Esophagus squamous epithelium (tissue), 5 donors: ENCODE results near the gene SPECC1L. TPM values are rescaled to one million over a fixed set of nuclear protein-coding genes. Genes with fewer than 3 reads are reported as not detected.

Experiments
- DNase-seq: peaks from one replicate; lab custom pipeline; 2025; lab: John Stamatoyannopoulos, UW
- H3K27ac ChIP-seq, 4 donors: fragments of 200-600 bp; sonication (generic); one replicate each; pipeline ENCODE4 v1.5.1; 2016 to 2019; ENCODE audit warnings: mild to moderate bottlenecking in 1 of 4
- H3K27me3 ChIP-seq, 4 donors: fragments of 200-600 bp; sonication (generic); 1 replicate in 3 of 4; 2 replicates in 1 of 4; pipeline versions ENCODE4 v1.5.1 to v1.6.0; 2017 to 2021; ENCODE audit warnings: antibody characterized with exemption in 1 of 4
- H3K36me3 ChIP-seq, 3 donors: fragments of 200-600 bp; sonication (generic); one replicate each; pipeline ENCODE4 v1.5.1; 2016 to 2019
- H3K4me1 ChIP-seq, 3 donors: fragments of 200-600 bp; sonication (generic); one replicate each; pipeline ENCODE4 v1.5.1; 2017 to 2019
- H3K4me3 ChIP-seq, 4 donors: fragments of 200-600 bp; sonication (generic); 1 replicate in 3 of 4; 2 replicates in 1 of 4; pipeline ENCODE4 v1.5.1; 2016 to 2019; ENCODE audit warnings: mild to moderate bottlenecking in 2 of 4, moderate library complexity in 1 of 4
- H3K9me3 ChIP-seq, 3 donors: fragments of 200-600 bp; sonication (generic); one replicate each; pipeline ENCODE4 v1.5.1; 2016 to 2019
- POLR2A ChIP-seq, 4 donors: fragments of 450-650 bp; IDR thresholded peaks; one replicate each; pipeline ENCODE4 v1.6.1; 2017; ENCODE audit warnings: antibody characterized with exemption in 4 of 4, mild to moderate bottlenecking in 4 of 4, moderate library complexity in 3 of 4
- WGBS, 2 donors: methylation state at CpG; one replicate each; pipeline ENCODE4 v1.1.5; 2018; 5-methylcytosine and 5-hydroxymethylcytosine counted together
- intact Hi-C: fragments of 100-400 bp; cut with DNase I; formaldehyde crosslinking; loops from one replicate; pipeline ENCODE4 v1.15.0; 2022
- total RNA-seq, 4 donors: library from RNA; depleted of rRNA; stranded (reverse); fragments of >200 nt; gene quantifications; one replicate each; pipeline ENCODE4 v1.1.0, GENCODE V29; 2016
- TF ChIP-seq, protein P1 (sequence below), 6 experiments: fragments of 450-650 bp in 4 of 6; fragments of 200-600 bp in 2 of 6; sonication (generic) in 2 of 6; IDR thresholded peaks; one replicate each; pipeline ENCODE4 v1.5.1; 2016 to 2019; ENCODE audit warnings: antibody characterized with exemption in 6 of 6, mild to moderate bottlenecking in 4 of 6, moderate library complexity in 4 of 6
- donor health status: DM: yes; HTN: yes; CAD: no.

SPECC1L gene
- total RNA-seq, 4 donors from 2014 or later = 21.4 to 31.9 (median 27.7) TPM

- no peak for TF ChIP-seq POLR2A (IDR thresholded peaks at IDR 0.05)
- TF ChIP-seq, protein P1, sequence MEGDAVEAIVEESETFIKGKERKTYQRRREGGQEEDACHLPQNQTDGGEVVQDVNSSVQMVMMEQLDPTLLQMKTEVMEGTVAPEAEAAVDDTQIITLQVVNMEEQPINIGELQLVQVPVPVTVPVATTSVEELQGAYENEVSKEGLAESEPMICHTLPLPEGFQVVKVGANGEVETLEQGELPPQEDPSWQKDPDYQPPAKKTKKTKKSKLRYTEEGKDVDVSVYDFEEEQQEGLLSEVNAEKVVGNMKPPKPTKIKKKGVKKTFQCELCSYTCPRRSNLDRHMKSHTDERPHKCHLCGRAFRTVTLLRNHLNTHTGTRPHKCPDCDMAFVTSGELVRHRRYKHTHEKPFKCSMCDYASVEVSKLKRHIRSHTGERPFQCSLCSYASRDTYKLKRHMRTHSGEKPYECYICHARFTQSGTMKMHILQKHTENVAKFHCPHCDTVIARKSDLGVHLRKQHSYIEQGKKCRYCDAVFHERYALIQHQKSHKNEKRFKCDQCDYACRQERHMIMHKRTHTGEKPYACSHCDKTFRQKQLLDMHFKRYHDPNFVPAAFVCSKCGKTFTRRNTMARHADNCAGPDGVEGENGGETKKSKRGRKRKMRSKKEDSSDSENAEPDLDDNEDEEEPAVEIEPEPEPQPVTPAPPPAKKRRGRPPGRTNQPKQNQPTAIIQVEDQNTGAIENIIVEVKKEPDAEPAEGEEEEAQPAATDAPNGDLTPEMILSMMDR (IDR thresholded peaks at IDR 0.05) = no peak
- no peaks in the 10 kb centered on the region for H3K27me3 ChIP-seq
- 70 to 71% methylated on average over 10 of the region's 10 CpGs for WGBS, 2 donors
- H3K4me1 ChIP-seq = peaks cover 0 to 7% (median 0%) of the 10 kb centered on the region in 3 donors
- no peak overlapping the region for H3K27ac ChIP-seq
- intact Hi-C loops = no loop called here
- H3K9me3 ChIP-seq = no peaks in the 10 kb centered on the region
- DNase-seq = no peak
- no peak overlapping the region for H3K4me3 ChIP-seq
- no peaks in the 10 kb centered on the region for H3K36me3 ChIP-seq
Measured at GRCh38 chr22:24460418-24461089, 189.9 kb downstream of the SPECC1L start.

DNA sequence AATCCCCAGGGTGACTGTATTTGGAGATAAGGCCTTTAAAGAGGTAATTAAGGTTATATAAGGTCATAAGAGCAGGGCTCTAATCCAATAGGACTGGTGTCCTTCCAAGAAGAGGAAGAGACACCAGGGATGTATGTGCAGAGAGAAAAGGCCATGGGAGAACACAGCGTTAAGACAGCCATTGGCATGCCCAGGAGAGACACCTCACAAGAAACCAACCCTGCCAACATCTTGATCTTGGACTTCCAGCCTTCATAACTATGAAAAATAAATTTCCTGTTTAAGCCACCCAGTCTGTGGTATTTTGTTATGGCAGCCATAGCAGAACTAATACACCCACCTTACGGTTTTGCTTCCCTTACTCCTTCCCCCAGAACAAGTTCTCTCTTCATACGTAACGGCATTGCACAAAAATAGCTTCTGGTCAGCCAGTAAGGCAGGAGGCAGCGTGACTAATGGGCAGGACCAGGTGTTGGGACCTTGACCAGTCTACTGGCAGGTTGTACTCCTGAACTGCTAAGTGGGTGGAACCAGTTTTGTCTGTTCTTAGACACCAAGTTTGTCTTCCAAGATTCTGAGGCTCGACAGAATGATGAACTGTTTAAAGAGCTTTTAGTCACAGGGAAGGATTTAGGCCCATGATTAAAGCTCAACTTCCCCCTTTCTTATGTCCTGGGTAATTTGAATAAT is 192.6 kb downstream of the SPECC1L start:
- Histone ChIP-seq H3K27me3 (no peaks in the 10 kb centered on the region), H3K4me3 (no peak overlapping the region), H3K9me3 (no peaks in the 10 kb centered on the region), H3K27ac (peak overlapping the region in 1 of 4 donors; percentile 36), H3K36me3 (no peaks in the 10 kb centered on the region), H3K4me1 (peaks cover 0 to 28% (median 0%) of the 10 kb centered on the region in 3 donors)
- DNase-seq = no peak
- TF ChIP-seq POLR2A (IDR thresholded peaks at IDR 0.05) = no peak
- TF ChIP-seq, protein P1 (IDR thresholded peaks at IDR 0.05) = no peak
- WGBS, 2 donors = 70 to 78% methylated on average over 5 to 6 of the region's 6 CpGs
- intact Hi-C loops = no loop called here

GRCh38 chr22:24465566-24465965 is 194.9 kb downstream of the SPECC1L start:
- TF ChIP-seq, protein P1 (IDR thresholded peaks at IDR 0.05) = no peak
- no peak for TF ChIP-seq POLR2A (IDR thresholded peaks at IDR 0.05)
- Histone ChIP-seq H3K27me3 (no peaks in the 10 kb centered on the region), H3K4me3 (no peak overlapping the region), H3K36me3 (no peaks in the 10 kb centered on the region), H3K9me3 (no peaks in the 10 kb centered on the region), H3K27ac (peak overlapping the region in 1 of 4 donors; percentile 54), H3K4me1 (peaks cover 0 to 28% (median 0%) of the 10 kb centered on the region in 3 donors)
- intact Hi-C loops = no loop called here
- 30 to 74% methylated on average over 1 to 5 of the region's 5 CpGs for WGBS, 2 donors
- DNase-seq = no peak

DNA sequence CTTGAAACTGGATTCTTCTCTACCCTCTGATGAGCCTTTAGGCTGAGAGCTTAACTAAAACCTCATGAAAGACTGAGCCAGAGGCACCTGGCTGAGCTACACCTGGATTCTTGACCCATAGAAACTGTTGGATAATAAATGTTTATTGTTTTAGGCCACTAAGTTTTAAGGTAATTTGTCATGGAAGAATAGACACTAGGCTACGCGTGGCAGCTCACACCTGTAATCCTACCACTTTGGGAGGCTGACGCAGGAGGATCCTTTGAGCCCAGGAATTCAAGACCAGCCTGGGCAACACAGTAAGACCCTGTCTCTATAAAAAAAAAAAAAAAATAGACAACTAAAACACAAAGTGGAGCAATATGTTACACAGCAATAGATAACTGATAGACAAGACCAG is 195.3 kb downstream of the SPECC1L start:
- TF ChIP-seq, protein P1 (IDR thresholded peaks at IDR 0.05) = no peak
- TF ChIP-seq POLR2A (IDR thresholded peaks at IDR 0.05) = no peak
- 98 to 100% methylated on average over 3 of the region's 3 CpGs for WGBS, 2 donors
- peaks cover 0 to 28% (median 0%) of the 10 kb centered on the region in 3 donors for H3K4me1 ChIP-seq
- intact Hi-C loops = no loop called here
- no peaks in the 10 kb centered on the region for H3K36me3 ChIP-seq
- H3K4me3 ChIP-seq = no peak overlapping the region
- no peaks in the 10 kb centered on the region for H3K27me3 ChIP-seq
- peak overlapping the region in 1 of 4 donors; percentile 54 for H3K27ac ChIP-seq
- no peak for DNase-seq
- H3K9me3 ChIP-seq = no peaks in the 10 kb centered on the region

GRCh38 chr22:24466716-24467328 is 196.2 kb downstream of the SPECC1L start:
- WGBS, 2 donors = 50% methylated on average over 1 of the region's 1 CpG; no CpG with 5 or more reads in 1 of the 2 donors
- intact Hi-C loops = no loop called here
- Histone ChIP-seq H3K27me3 (no peaks in the 10 kb centered on the region), H3K4me3 (no peak overlapping the region), H3K9me3 (no peaks in the 10 kb centered on the region), H3K4me1 (peaks cover 0 to 28% (median 0%) of the 10 kb centered on the region in 3 donors), H3K36me3 (no peaks in the 10 kb centered on the region), H3K27ac (peak overlapping the region in 1 of 4 donors; percentile 54)
- no peak for TF ChIP-seq POLR2A (IDR thresholded peaks at IDR 0.05)
- TF ChIP-seq, protein P1 (IDR thresholded peaks at IDR 0.05) = no peak
- DNase-seq = no peak
